ENCODE results near the gene PALD1. TPM values are rescaled to one million over a fixed set of nuclear protein-coding genes. Genes with fewer than 3 reads are reported as not detected.

PALD1 gene
- polyA plus RNA-seq (ENCODE audit: low read depth in 6 of 6): 1 to 10 TPM in 1 of 6 donors, under 1 TPM in 4, not detected in 1; 0.49 to 1.9 (median 0.65) TPM

GRCh38 chr10:70478191-70479164 is at the start of gene PALD1:
Gene PALD1, plus strand, starts transcription at chr10:70478767. Its CDS starts 47,185 bp downstream, at chr10:70525952.
- H3K27me3 Mint-ChIP-seq: peaks cover 0 to 8% (median 0%) of the 10 kb centered on the region in 3 donors
- peak; percentile 14 to 26 for ATAC-seq (ENCODE audit: low read depth in 2 of 2)

DNA sequence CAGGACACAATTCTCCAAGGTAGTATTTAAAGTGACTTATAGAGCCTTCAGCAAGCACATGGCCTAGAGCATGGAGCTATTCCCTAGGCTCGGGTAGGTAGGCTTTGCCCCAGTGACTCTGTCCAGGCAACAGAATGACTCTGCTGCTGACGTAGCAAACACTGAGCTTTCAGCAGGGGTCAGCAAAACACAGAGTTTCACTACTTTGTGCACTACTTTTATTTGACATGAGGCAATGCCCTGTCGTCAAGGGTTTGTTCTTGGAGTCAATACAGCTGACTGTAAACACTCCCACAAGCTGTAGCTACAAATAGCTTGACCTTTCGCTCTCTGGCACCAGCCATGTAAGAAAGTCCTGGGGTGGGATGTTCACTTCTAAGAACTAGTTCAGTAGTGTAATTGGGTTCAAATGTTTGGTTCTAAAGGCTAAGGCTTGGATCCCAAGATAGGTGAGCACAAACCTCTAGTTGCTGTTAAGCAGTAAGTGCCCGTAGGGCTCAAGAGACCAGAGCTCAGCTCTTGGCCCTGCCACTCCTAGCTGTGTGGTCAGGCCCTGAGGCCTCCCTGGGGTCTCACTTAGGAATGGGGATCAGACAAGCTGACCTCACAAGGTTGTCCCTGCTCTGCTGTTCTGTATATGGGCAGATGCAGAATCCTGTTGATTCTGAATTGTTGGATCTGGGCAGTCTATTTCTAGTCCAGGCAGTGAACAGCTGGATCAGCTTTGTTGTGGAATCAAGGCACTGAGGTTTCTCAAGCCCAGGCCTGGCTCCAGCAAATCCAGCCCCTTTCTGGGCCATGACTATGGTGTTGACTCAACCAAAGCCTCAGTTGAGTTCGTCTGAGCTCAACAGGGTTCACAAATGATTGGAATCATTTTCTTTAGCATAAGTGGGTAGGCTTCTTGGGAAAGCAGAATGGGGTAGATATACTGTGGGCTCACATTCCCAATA is 47.8 kb upstream of the PALD1 start:
- Mint-ChIP-seq H3K27ac (no peak overlapping the region), H3K4me3 (peak overlapping the region in 1 of 8 donors; percentile 13), H3K9me3 (no peaks in the 10 kb centered on the region), H3K4me1 (peaks cover 8 to 19% (median 15%) of the 10 kb centered on the region in 3 donors), H3K36me3 (peaks cover 4 to 7% of the 10 kb centered on the region in 2 donors), H3K27me3 (no peaks in the 10 kb centered on the region)
- ATAC-seq (ENCODE audit: low read depth in 2 of 2) (no peak), DNase-seq (no peak)

More at GRCh38 chr10:70478191-70479164, at the start of gene PALD1:
- Mint-ChIP-seq H3K4me1 (peaks cover 36 to 58% (median 41%) of the 10 kb centered on the region in 3 donors), H3K9me3 (no peaks in the 10 kb centered on the region), H3K36me3 (no peaks in the 10 kb centered on the region), H3K27ac (peak within 1 kb of the TSS in 5 of 6 donors; percentile 81 to 94 (median 89)), H3K4me3 (peak within 1 kb of the TSS; percentile 82 to 91 (median 86))
- DNase-seq: no peak

DNA sequence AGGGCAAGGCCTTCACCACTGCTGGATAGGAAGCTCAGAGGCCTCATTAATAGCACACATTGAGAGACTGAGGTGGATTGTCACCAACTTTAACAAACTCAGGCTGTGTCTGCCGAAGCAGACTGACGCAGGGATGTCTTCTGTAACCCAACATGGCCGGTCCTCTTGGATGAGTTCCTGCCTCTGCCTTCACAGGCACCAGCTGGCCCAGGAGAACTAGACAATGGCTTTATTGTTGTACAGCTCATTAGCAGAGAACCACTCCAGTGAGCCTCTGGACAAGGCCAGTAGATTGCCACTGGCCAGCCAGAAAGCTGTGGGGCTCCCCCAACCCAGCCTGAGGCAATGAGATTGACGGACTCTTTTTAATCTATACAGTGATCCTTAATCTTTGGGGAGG is 46.5 kb upstream of the PALD1 start:
- Mint-ChIP-seq H3K4me1 (peaks cover 8 to 19% (median 15%) of the 10 kb centered on the region in 3 donors), H3K9me3 (no peaks in the 10 kb centered on the region), H3K27ac (no peak overlapping the region), H3K27me3 (no peaks in the 10 kb centered on the region), H3K36me3 (peaks cover 4 to 7% of the 10 kb centered on the region in 2 donors), H3K4me3 (no peak overlapping the region)
- ATAC-seq (ENCODE audit: low read depth in 2 of 2) (no peak), DNase-seq (no peak)

DNA sequence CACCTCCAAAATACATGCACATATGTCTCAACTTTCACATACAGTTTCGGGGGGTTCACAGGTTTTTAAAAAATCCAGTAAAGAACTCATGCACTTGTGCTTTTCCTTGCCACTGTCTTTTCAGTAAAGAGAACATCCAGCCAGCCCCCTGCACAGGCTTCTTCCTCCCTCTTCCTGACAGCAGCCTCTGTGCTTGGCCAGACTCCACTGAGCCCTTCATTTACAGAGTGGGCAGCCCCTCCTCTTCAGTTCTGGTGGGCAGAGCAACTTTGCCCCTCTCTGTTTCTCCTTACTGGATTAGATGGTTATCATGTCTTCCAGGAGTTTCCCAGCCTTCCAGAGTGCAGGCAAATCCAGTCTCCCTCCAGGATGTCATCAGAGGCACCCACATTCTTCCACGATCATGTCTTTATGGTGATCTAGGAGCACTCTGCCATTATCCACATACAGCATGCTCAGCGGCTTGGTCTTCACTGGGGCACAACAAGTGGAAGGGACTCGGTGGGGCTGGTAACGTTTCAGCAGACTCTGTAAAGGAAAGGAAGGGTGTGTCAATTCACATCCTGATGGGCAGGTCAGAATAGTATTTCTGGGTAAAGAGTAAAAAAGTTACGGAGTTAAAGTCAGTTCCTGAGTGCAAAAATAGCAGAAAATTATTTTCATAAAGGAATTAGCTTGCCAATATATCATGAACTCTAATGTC is 45.9 kb upstream of the PALD1 start:
- DNase-seq (no peak), ATAC-seq (ENCODE audit: low read depth in 2 of 2) (no peak)
- Mint-ChIP-seq H3K27me3 (no peaks in the 10 kb centered on the region), H3K4me1 (peaks cover 8 to 19% (median 15%) of the 10 kb centered on the region in 3 donors), H3K4me3 (peak overlapping the region in 3 of 8 donors; percentile 45 to 82 (median 61)), H3K27ac (no peak overlapping the region), H3K9me3 (no peaks in the 10 kb centered on the region), H3K36me3 (peaks cover 4 to 7% of the 10 kb centered on the region in 2 donors)

DNA sequence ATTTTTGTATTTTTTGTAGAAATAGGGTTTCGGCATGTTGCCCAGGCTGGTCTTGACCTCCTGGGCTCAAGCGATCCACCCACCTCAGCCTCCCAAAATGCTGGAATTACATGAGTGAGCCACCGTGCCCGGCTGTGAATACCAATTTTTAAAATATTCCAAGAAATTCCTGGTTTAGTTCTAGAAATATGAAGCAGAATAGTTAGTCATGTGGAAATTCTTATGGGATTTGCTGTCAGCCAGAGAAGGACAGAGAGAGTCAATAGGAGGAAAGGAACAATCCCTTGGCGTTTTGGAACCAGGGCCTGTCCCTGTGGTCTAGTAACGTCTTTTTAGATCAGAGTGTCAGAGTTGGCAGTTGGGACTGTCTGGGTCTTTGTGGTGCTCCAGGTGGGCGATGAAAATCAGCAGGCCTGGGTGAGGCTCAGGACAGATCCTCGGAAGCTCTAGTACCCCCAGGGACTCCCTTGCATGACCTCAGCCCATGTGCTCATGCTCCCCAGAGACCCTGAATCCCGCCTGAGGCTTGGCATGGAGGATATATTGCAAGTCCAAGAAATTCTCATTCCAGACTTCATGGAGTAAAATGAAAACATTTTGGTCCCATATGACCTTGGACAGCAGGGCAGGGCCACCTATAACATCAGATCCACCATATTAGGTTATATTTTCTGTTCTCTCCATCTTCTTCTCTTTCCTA is 44.8 kb upstream of the PALD1 start:
- peaks cover 8 to 15% (median 15%) of the 10 kb centered on the region in 3 donors for H3K4me1 Mint-ChIP-seq
- H3K4me3 Mint-ChIP-seq: no peak overlapping the region
- DNase-seq (no peak), ATAC-seq (ENCODE audit: low read depth in 2 of 2) (no peak)
- peaks cover 0 to 4% (median 3%) of the 10 kb centered on the region in 3 donors for H3K27me3 Mint-ChIP-seq
- H3K27ac Mint-ChIP-seq: no peak overlapping the region
- H3K9me3 Mint-ChIP-seq: no peaks in the 10 kb centered on the region
- H3K36me3 Mint-ChIP-seq: no peaks in the 10 kb centered on the region

GRCh38 chr10:70435241-70436085 is 43.1 kb upstream of the PALD1 start:
- H3K27ac Mint-ChIP-seq: no peak overlapping the region

GRCh38 chr10:70437721-70438120 is 40.8 kb upstream of the PALD1 start:
- Mint-ChIP-seq H3K27me3 (peaks cover 24 to 43% (median 29%) of the 10 kb centered on the region in 3 donors), H3K9me3 (peaks cover 0 to 3% (median 0%) of the 10 kb centered on the region in 7 donors), H3K4me3 (no peak overlapping the region), H3K36me3 (no peaks in the 10 kb centered on the region), H3K27ac (no peak overlapping the region), H3K4me1 (peaks cover 10 to 18% (median 16%) of the 10 kb centered on the region in 3 donors)
- ATAC-seq (ENCODE audit: low read depth in 2 of 2): no peak
- DNase-seq: no peak

More at GRCh38 chr10:70435241-70436085, 43.1 kb upstream of the PALD1 start:
- Mint-ChIP-seq H3K4me3 (no peak overlapping the region), H3K9me3 (no peaks in the 10 kb centered on the region), H3K4me1 (peaks cover 8 to 15% (median 15%) of the 10 kb centered on the region in 3 donors), H3K27me3 (peaks cover 9 to 20% (median 12%) of the 10 kb centered on the region in 3 donors), H3K36me3 (no peaks in the 10 kb centered on the region)
- no peak for DNase-seq
- ATAC-seq (ENCODE audit: low read depth in 2 of 2): no peak

DNA sequence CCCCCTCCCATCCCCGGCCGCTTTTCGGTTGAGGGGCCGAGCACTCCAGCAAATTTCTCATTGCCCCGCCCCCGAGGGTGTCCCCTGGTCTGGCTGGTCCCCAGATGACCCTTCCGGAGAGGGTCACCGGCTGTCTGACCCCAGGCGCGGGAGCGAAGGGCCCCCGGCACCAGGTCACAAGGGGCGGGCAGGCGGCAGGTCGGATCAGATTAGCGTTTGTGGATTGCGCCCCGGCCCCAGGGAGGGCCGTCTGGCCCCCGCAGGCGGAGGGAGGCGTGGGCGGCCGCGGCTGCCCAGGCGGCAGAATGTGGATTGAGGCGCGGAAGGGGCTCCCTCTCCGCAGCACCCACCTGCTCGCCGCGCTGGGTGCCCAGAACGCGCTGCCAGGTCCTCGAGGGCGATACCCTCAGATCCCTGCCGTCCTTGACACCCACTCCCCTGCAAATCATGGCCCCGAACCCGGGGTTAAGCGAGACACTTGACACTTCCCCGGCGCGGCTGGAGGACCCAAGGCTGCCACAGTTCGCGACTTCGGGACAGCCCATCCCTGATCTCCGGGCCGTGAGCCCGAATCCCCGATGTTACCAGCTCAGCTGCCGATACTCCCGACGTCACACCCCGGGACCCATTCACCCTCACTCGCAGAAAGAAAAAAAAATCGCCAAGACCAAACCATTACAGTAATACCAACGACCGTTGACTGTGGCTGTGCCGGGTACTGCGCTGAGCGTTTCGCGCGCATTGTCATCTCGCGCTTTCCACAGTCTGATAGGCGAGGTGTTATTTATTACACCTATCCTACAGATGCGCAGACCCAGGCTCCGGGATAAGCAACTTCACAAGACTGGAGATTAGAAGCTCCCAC is 38.0 kb upstream of the PALD1 start:
- peak; percentile 28 to 30 for ATAC-seq (ENCODE audit: low read depth in 2 of 2)
- peaks cover 33 to 52% (median 38%) of the 10 kb centered on the region in 3 donors for H3K27me3 Mint-ChIP-seq
- H3K4me1 Mint-ChIP-seq: peaks cover 6 to 13% (median 7%) of the 10 kb centered on the region in 3 donors
- H3K9me3 Mint-ChIP-seq: peaks cover 0 to 3% (median 0%) of the 10 kb centered on the region in 7 donors
- H3K4me3 Mint-ChIP-seq: peak overlapping the region; percentile 55 to 88 (median 72)
- DNase-seq: no peak
- H3K27ac Mint-ChIP-seq: peak overlapping the region in 1 of 6 donors; percentile 47
- no peaks in the 10 kb centered on the region for H3K36me3 Mint-ChIP-seq

- ATAC-seq (ENCODE audit: low read depth in 2 of 2) (peak; percentile 37 to 40), DNase-seq (no peak)
- Mint-ChIP-seq H3K27ac (peak within 1 kb of the TSS in 1 of 6 donors; percentile 47), H3K4me3 (peak within 1 kb of the TSS; percentile 55 to 88 (median 72)), H3K4me1 (peaks cover 6 to 13% (median 7%) of the 10 kb centered on the region in 3 donors), H3K36me3 (no peaks in the 10 kb centered on the region), H3K9me3 (peaks cover 0 to 3% (median 0%) of the 10 kb centered on the region in 7 donors), H3K27me3 (peaks cover 33 to 52% (median 38%) of the 10 kb centered on the region in 3 donors)
Observed at GRCh38 chr10:70441161-70441894, 37.2 kb upstream of the PALD1 start, which contains the start of gene NODAL. Gene NODAL, minus strand, starts transcription at chr10:70441681. Its CDS starts 14 bp downstream, at chr10:70441667.

GRCh38 chr10:70441895-70442309 is 36.7 kb upstream of the PALD1 start:
- DNase-seq (no peak), ATAC-seq (ENCODE audit: low read depth in 2 of 2) (no peak)
- Mint-ChIP-seq H3K4me3 (peak overlapping the region in 5 of 8 donors; percentile 15 to 71 (median 42)), H3K36me3 (no peaks in the 10 kb centered on the region), H3K4me1 (peaks cover 6 to 13% (median 7%) of the 10 kb centered on the region in 3 donors), H3K27ac (no peak overlapping the region), H3K9me3 (peaks cover 0 to 3% (median 0%) of the 10 kb centered on the region in 7 donors), H3K27me3 (peaks cover 33 to 52% (median 38%) of the 10 kb centered on the region in 3 donors)
